HG03196 (cell line): ENCODE measurements around the gene ZNHIT2.
"Not testable (repeated sequence)": the region's sequence is repeated elsewhere in the genome, so short reads cannot be mapped to it uniquely, and the experiment has no call there.

Experiments used
- ATAC-seq: cut with Tn5 transposase; IDR thresholded peaks from one replicate; pipeline ENCODE4 v1.9.1; 2021; ENCODE audit not compliant: unreplicated experiment

ZNHIT2 gene

GRCh38 chr11:65117206-65118096 is at the start of gene ZNHIT2:
ZNHIT2 (minus strand) TSS chr11:65117701; CDS start chr11:65117653, 48 bp downstream.
- peak; percentile 46 for ATAC-seq

GRCh38 chr11:65166893-65167292 is 49.4 kb upstream of the ZNHIT2 start:
- no peak for ATAC-seq

- ATAC-seq = no peak
Observed at GRCh38 chr11:65165410-65166317, 48.2 kb upstream of the ZNHIT2 start.

GRCh38 chr11:65163684-65164083 is 46.2 kb upstream of the ZNHIT2 start:
- no peak for ATAC-seq

GRCh38 chr11:65160643-65161042 is 43.1 kb upstream of the ZNHIT2 start:
- no peak for ATAC-seq

GRCh38 chr11:65159012-65159411 is 41.5 kb upstream of the ZNHIT2 start:
- ATAC-seq = peak; percentile 72

- no peak for ATAC-seq
Observed at GRCh38 chr11:65157336-65157735, 39.8 kb upstream of the ZNHIT2 start.

GRCh38 chr11:65156926-65157325 is 39.4 kb upstream of the ZNHIT2 start:
- ATAC-seq = no peak

- no peak for ATAC-seq
Observed at GRCh38 chr11:65156256-65156655, 38.8 kb upstream of the ZNHIT2 start.

GRCh38 chr11:65152122-65152521 is 34.6 kb upstream of the ZNHIT2 start:
- no peak for ATAC-seq

- no peak for ATAC-seq
Observed at GRCh38 chr11:65151331-65151899, 33.9 kb upstream of the ZNHIT2 start.

GRCh38 chr11:65150509-65151299 is 33.2 kb upstream of the ZNHIT2 start:
- no peak for ATAC-seq

GRCh38 chr11:65150131-65150508 is 32.6 kb upstream of the ZNHIT2 start:
- not testable (repeated sequence) for ATAC-seq

GRCh38 chr11:65148657-65149056 is 31.2 kb upstream of the ZNHIT2 start:
- no peak for ATAC-seq

GRCh38 chr11:65147352-65148075 is 30.0 kb upstream of the ZNHIT2 start:
- ATAC-seq = no peak

- no peak for ATAC-seq
Observed at GRCh38 chr11:65141896-65142494, 24.5 kb upstream of the ZNHIT2 start.

GRCh38 chr11:65136515-65137096 is 19.1 kb upstream of the ZNHIT2 start:
- no peak for ATAC-seq

GRCh38 chr11:65135633-65136145 is 18.2 kb upstream of the ZNHIT2 start:
- ATAC-seq = no peak
